Endothelial cell of umbilical vein (primary cell): Measurements from ENCODE around the gene SH3RF1. TPM values are rescaled to one million over a fixed set of nuclear protein-coding genes. Genes with fewer than 3 reads are reported as not detected.
A peak's percentile ranks its signal among the peaks of the same experiment; 100 is the strongest.

Experiments used
- BruUV-seq: library from RNA; stranded (reverse); fragments of 400-500 nt; replicated peaks from 2 replicates; lab custom pipeline; 2021; lab: Mats Ljungman, UMichigan
- CTCF ChIA-PET: fragments of 300-600, 350-600 bp; sonication (Branson Sonifier 250); formaldehyde crosslinking; loops from one replicate; lab custom pipeline; 2021; ENCODE audit warnings: antibody characterized with exemption, inconsistent platforms; lab: Charles Lee
- POLR2A ChIA-PET: fragments of 300-600, 350-600 bp; sonication (Branson Sonifier 250); formaldehyde crosslinking; loops from one replicate; lab custom pipeline; 2021; ENCODE audit warnings: antibody characterized with exemption, inconsistent platforms; lab: Charles Lee
- DNase-seq: peaks from one replicate; pipeline ENCODE4 v3.0.0-alpha.2; 2011; ENCODE audit warnings: low read depth, low spot score
- FAIRE-seq: peaks from 2 replicates; lab custom pipeline; 2011; peaks lifted over from hg19 to GRCh38; lab: Jason Lieb, UNC
- H2AFZ ChIP-seq: 2 replicates; pipeline ENCODE4 v1.6.0; 2012; ENCODE audit warnings: low read depth, low read length, control low read depth, inconsistent platforms
- H3K27ac ChIP-seq: 2 replicates; pipeline ENCODE4 v1.5.1; 2011; ENCODE audit warnings: low read depth, mild to moderate bottlenecking, control low read depth, low read length, moderate library complexity; ENCODE audit not compliant: insufficient read depth
- H3K27me3 ChIP-seq, 2 experiments: 2 replicates each; pipeline versions ENCODE4 v1.6.0 to v1.6.1; 2011; ENCODE audit warnings: low read length in 2 of 2, mixed read lengths in 1 of 2; ENCODE audit not compliant: control insufficient read depth in 2 of 2, insufficient read depth in 2 of 2
- H3K36me3 ChIP-seq, 2 experiments: 2 replicates in 1 of 2; 3 replicates in 1 of 2; pipeline ENCODE4 v1.5.1; 2011; ENCODE audit warnings: low read length in 2 of 2, mild to moderate bottlenecking in 1 of 2, moderate library complexity in 1 of 2; ENCODE audit not compliant: control insufficient read depth in 2 of 2, insufficient read depth in 2 of 2; ENCODE audit errors: extremely low read depth in 1 of 2
- H3K4me1 ChIP-seq: 3 replicates; pipeline ENCODE4 v1.5.1; 2011; ENCODE audit warnings: mild to moderate bottlenecking, low read length; ENCODE audit not compliant: control insufficient read depth, insufficient read depth; ENCODE audit errors: extremely low read depth
- H3K4me2 ChIP-seq: 2 replicates; pipeline ENCODE4 v1.6.1; 2011; ENCODE audit warnings: low read length, control low read depth, mixed read lengths; ENCODE audit not compliant: insufficient read depth
- H3K4me3 ChIP-seq, 3 experiments: fragments of 200-600 bp in 1 of 3; sonication (generic), shearing (Covaris generic) in 1 of 3; replicated peaks in 1 of 3; 2 replicates each; pipeline ENCODE4 v1.5.1; 2011 to 2016; ENCODE audit warnings: control low read depth in 3 of 3, low read length in 3 of 3, mild to moderate bottlenecking in 2 of 3, inconsistent platforms in 1 of 3, low read depth in 1 of 3, moderate library complexity in 1 of 3; ENCODE audit not compliant: insufficient read depth in 1 of 3
- H3K79me2 ChIP-seq: 2 replicates; pipeline ENCODE4 v1.6.0; 2012; ENCODE audit warnings: low read length, inconsistent platforms; ENCODE audit not compliant: control insufficient read depth, insufficient read depth
- H3K9ac ChIP-seq: replicated peaks from 2 replicates; pipeline ENCODE3; 2011; ENCODE audit warnings: low read length, control low read depth; ENCODE audit not compliant: insufficient read depth; ENCODE audit errors: extremely low read depth
- H3K9me1 ChIP-seq: replicated peaks from 3 replicates; pipeline ENCODE4 v1.6.0; 2011; ENCODE audit warnings: mild to moderate bottlenecking, low read length; ENCODE audit not compliant: control insufficient read depth, insufficient read depth; ENCODE audit errors: extremely low read depth
- H3K9me3 ChIP-seq: replicated peaks from 2 replicates; pipeline ENCODE4 v1.5.1; 2012; ENCODE audit warnings: low read length, inconsistent platforms; ENCODE audit not compliant: control insufficient read depth, insufficient read depth
- H4K20me1 ChIP-seq: replicated peaks from 2 replicates; pipeline ENCODE3; 2011; ENCODE audit warnings: mild to moderate bottlenecking, low read length; ENCODE audit not compliant: control insufficient read depth, insufficient read depth; ENCODE audit errors: extremely low read depth
- EZH2 ChIP-seq: IDR thresholded peaks from 2 replicates; pipeline ENCODE4 v1.6.1; 2012; ENCODE audit warnings: borderline replicate concordance, low read depth, mild to moderate bottlenecking, moderate library complexity, low read length, inconsistent platforms; ENCODE audit not compliant: severe bottlenecking
- FOS ChIP-seq: IDR thresholded peaks from 2 replicates; pipeline ENCODE4 v1.6.1; 2011; ENCODE audit warnings: mild to moderate bottlenecking, low read length, moderate library complexity, borderline replicate concordance; ENCODE audit not compliant: insufficient read depth
- GATA2 ChIP-seq: IDR thresholded peaks from 2 replicates; pipeline ENCODE4 v1.7.0; 2011; ENCODE audit warnings: low read depth, mild to moderate bottlenecking, moderate library complexity, mixed read lengths, low read length; ENCODE audit not compliant: insufficient read length, insufficient read depth
- JUN ChIP-seq: IDR thresholded peaks from 2 replicates; pipeline ENCODE4 v1.6.1; 2011; ENCODE audit warnings: borderline replicate concordance, low read depth; ENCODE audit not compliant: insufficient read length, insufficient read depth
- MYC ChIP-seq: IDR thresholded peaks from one replicate; pipeline ENCODE4 v1.6.1; 2011; ENCODE audit warnings: mild to moderate bottlenecking, low read depth, low read length
- POLR2A ChIP-seq: IDR thresholded peaks from 2 replicates; pipeline ENCODE4 v1.6.1; 2012; ENCODE audit warnings: low read depth, mild to moderate bottlenecking, control low read depth, low read length
- POLR2AphosphoS5 ChIP-seq: IDR thresholded peaks from 2 replicates; pipeline ENCODE4 v1.6.1; 2012; ENCODE audit warnings: low read depth, mild to moderate bottlenecking, control low read depth, low read length, moderate library complexity; ENCODE audit not compliant: insufficient read depth
- dilution Hi-C: fragments of 300-500 bp; cut with MboI; formaldehyde crosslinking; loops from one replicate; pipeline ENCODE4 v1.15.0; 2019; ENCODE audit warnings: low sequenced_read_pairs; ENCODE audit not compliant: extremely low pct_ligation_motif_present
- intact Hi-C: fragments of 100-400 bp; cut with micrococcal nuclease; formaldehyde crosslinking; loops from one replicate; pipeline ENCODE4 v1.10.0; 2022
- polyA plus RNA-seq, 4 experiments: library from polyadenylated mRNA; depleted of rRNA in 3 of 4; stranded (reverse) in 3 of 4; unstranded in 1 of 4; fragments of >200 nt; gene quantifications; 2 replicates each; pipeline versions ENCODE4 v1.2.1 to v1.2.3, GENCODE V29; 2011 to 2012; ENCODE audit warnings: missing spikeins in 1 of 4
- total RNA-seq: library from RNA; stranded (reverse); gene quantifications from 2 replicates; pipeline ENCODE4 v1.2.3, GENCODE V29; 2021
- TF ChIP-seq, protein P1 (sequence below), 2 donors: IDR thresholded peaks; 1 replicate in 1 of 2; 2 replicates in 1 of 2; pipeline ENCODE4 v1.5.1; 2011; ENCODE audit warnings: low read length in 2 of 2, mild to moderate bottlenecking in 2 of 2, moderate library complexity in 2 of 2, control low read depth in 1 of 2, inconsistent platforms in 1 of 2, low read depth in 1 of 2; ENCODE audit not compliant: insufficient read depth in 1 of 2; ENCODE audit errors: extremely low read depth in 1 of 2
- TF ChIP-seq, protein P2 (sequence below): IDR thresholded peaks from 2 replicates; pipeline ENCODE4 v1.6.1; 2011; ENCODE audit not compliant: insufficient read depth, insufficient read length

The SH3RF1 gene
- total and polyA plus RNA-seq, 2 donors (not counting 3 experiments of a cell fraction or from before 2014, with no cell fraction given): 16.2 to 24.9 TPM

DNA sequence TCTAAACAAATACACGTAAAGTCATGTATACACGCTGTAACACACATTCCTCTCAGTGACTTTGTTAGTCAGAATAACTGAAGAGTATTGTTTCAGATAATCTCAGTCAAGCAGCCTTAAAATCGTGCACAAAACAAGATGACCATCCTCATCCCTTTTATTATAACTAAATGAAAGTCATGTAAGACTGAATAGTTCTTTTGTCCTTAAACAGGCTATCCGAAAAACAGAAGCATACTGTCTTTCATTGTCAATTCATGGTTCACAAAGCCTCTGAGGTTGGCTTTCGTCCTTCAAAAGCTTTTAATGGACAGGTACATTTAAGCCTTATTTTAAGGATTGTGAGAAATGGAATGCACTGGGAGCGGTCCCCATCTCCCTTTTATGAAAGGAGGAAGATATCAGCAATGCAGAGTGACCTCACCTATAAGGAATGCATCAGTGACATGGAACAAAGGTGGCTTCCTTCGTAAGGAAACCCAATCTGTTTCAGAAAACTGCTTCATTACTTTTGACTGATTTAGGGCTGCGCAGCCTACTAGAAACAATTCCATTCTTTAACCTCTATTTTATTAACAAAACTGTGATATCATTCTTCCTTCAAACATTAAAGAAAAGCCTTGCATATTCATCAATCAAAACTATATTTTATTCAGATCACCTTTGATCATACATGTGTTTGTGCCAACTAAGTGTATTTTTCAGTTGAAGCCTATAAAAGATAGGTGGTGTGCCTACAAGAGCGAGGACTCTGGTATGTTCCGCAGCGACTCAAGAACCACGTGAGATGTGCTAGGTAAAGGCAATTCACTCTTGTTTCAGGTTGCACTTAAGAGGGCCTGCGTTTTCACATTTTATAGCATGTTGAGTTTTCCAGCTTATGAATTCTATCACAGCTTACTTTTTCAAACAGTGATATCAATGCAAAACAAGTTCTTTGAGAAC lies 19.2 kb downstream of the SH3RF1 start:
- peaks cover 89% of the 10 kb centered on the region for H3K79me2 ChIP-seq
- H3K9me3 ChIP-seq: no peaks in the 10 kb centered on the region
- H3K4me2 ChIP-seq: peak overlapping the region; percentile 47
- peak overlapping the region; percentile 25 for H3K9ac ChIP-seq
- dilution Hi-C loops (no loop called here), intact Hi-C loops (loop anchor here (5.0 kb wide), 1 partner anchor 94 kb away; no protein-coding TSS in a partner anchor)
- H3K27ac ChIP-seq: peak overlapping the region; percentile 75
- peak; percentile 74 for FAIRE-seq
- peak overlapping the region in 1 of 3 experiments; percentile 6 for H3K4me3 ChIP-seq
- DNase-seq: peak; percentile 58
- ChIA-PET CTCF (interaction anchor here (1.3 to 6.3 kb wide), 4 partner anchors 9 to 114 kb away, joined by 3 to 31 read pairs (median 5); partner anchors contain the start of gene SH3RF1), POLR2A (interaction anchor here (0.7 kb wide), 1 partner anchor 18 kb away, joined by 3 read pairs; no protein-coding TSS in a partner anchor)
- peaks cover 75% of the 10 kb centered on the region for H3K4me1 ChIP-seq
- H4K20me1 ChIP-seq: no peaks in the 10 kb centered on the region
- TF ChIP-seq POLR2AphosphoS5: no peak
- no peak for TF ChIP-seq GATA2
- TF ChIP-seq, protein P1, sequence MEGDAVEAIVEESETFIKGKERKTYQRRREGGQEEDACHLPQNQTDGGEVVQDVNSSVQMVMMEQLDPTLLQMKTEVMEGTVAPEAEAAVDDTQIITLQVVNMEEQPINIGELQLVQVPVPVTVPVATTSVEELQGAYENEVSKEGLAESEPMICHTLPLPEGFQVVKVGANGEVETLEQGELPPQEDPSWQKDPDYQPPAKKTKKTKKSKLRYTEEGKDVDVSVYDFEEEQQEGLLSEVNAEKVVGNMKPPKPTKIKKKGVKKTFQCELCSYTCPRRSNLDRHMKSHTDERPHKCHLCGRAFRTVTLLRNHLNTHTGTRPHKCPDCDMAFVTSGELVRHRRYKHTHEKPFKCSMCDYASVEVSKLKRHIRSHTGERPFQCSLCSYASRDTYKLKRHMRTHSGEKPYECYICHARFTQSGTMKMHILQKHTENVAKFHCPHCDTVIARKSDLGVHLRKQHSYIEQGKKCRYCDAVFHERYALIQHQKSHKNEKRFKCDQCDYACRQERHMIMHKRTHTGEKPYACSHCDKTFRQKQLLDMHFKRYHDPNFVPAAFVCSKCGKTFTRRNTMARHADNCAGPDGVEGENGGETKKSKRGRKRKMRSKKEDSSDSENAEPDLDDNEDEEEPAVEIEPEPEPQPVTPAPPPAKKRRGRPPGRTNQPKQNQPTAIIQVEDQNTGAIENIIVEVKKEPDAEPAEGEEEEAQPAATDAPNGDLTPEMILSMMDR (IDR thresholded peaks at IDR 0.05; ENCODE audit: extremely low read depth in 1 of 2, insufficient read depth in 1 of 2, low read depth in 1 of 2, low read length in 2 of 2): no peak
- peak; percentile 34 for TF ChIP-seq POLR2A
- TF ChIP-seq FOS: peak; percentile 46
- no peak for TF ChIP-seq EZH2
- peak; percentile 84 for TF ChIP-seq JUN
- TF ChIP-seq, protein P2, sequence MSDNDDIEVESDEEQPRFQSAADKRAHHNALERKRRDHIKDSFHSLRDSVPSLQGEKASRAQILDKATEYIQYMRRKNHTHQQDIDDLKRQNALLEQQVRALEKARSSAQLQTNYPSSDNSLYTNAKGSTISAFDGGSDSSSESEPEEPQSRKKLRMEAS: no peak
- no peak for TF ChIP-seq MYC
- no peaks in the 10 kb centered on the region for H3K36me3 ChIP-seq
- H3K27me3 ChIP-seq: no peaks in the 10 kb centered on the region
- no peaks in the 10 kb centered on the region for H3K9me1 ChIP-seq
- no peak overlapping the region for H2AFZ ChIP-seq
- TSS peak; percentile 72 for BruUV-seq
